T-helper 9 cell (primary cell): ENCODE data around the gene PRG3.
"Not testable (repeated sequence)": the region's sequence is repeated elsewhere in the genome, so short reads cannot be mapped to it uniquely, and the experiment has no call there.

Source experiments
- DNase-seq: peaks from one replicate; pipeline ENCODE4 v3.0.0-alpha.2; 2020

PRG3 gene

DNA sequence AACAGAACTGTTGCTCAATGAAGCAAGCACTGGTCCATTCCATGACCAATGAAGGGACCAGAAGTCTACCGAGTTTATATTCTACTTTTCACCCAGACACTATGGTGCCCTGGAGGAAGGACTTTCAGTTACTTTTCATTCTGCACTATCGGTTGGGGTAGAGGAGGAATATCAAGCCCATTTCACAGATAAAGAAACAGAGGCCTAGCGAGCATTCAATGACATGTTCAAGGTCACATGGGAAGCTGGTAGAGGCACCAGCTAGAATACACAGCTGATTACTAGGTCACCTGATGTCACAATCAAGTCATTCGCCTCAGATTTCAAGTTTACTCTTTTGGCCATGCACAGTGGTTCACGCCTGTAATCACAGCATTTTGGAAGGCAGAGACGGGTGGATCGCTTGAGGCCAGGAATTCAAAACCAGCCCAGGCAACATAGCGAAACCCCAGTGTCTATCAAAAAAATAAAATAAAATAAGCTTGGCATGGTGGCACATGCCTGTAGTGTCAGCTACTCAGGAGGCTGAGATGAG, 27.1 kb upstream of the PRG3 start:
- no peak for DNase-seq

DNA sequence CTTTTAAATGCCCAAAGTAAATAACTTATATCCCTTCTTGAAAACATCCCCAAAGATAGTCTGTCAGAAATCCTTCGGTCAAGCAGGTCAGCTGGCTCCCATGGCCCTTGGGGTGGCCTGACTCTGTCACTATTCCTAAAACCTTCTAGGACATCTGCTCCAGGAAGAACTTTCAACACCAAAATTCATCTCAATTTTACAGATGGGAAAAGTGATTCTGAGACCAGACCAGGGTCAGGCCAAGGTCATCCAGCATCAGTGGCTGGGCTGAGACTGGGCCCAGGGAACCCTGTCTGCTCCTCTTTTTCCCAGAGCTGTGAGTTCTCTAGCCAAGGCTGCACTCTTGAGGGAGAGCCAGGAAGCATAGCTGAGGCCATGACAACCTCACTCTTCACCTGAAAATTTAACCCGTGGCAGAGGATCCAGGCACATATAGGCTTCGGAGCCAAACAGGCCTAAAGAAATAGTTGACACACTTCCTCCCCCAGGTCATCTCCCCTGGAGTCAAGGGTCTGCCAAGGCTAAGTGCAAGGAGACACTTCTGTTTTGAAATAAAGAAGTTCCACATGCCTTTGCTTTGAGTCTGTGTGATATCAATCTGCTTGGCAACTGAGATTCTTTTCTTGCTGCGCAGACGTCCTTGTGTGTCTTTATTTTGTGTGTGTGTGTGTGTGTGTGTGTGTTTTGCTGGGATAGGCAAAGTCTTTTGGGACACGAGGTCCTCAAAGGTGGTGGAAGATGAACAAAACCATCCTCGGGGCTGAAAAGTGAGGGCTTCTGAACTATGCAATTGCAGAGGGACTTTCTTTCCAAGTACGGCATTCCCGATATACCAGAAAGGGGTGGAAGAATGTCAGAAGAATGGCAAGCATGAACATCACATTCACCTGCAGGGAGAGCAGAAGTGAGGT, 26.3 kb upstream of the PRG3 start:
- no peak for DNase-seq

DNA sequence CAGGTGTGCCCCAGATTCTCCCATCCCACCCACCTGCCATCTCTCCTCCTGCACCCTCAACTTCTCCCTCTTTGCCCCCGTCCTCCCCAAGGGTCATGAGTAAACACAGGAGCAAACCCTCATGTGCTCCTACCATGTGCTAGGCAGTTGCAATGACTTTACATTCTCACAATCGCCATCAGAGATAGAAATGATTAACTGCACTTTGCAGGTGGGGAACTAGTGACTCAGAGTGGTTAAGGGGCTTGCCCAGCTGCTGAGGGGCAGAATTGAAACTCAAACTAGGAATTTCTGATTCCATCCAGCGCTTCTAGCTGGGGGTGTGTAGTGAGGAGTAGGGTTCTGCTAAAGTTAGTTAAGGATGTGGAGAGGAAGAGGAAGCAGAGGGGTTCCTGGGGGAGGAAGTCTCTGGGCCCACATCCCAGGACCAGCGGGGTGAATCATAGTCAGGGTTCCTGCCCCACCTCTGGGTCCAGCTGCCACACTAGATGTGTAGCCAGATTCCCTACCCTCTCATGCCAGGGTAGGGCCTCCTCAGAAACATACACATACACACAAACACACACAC, 25.5 kb upstream of the PRG3 start:
- DNase-seq = no peak

DNA sequence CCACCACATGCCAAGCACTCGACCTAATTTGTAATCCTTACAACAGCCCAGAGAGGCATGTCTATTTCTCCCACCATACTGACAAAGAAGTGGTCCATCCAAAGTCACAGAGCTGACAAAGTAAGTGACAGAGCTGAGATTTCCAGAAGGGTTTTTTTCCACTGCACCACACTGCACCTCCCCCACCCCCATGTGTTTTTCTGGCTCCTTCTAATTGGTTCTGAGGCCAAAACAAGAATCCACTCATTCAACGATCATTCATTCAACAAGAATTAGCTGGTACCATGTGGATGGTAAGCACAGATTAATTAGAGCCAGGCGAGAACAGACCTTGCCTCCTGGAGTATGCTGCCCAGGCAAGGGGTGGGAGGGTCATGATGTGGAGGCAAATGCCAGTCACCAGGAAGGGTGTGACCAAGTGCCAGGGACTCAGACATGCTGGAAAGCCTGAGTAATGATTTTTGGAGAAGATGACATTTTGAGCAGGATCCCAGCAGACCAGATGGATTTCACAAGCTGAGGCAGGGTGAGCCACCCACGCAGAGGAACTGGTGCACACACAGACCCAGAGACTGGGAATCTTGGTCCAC, 24.4 kb upstream of the PRG3 start:
- no peak for DNase-seq

DNA sequence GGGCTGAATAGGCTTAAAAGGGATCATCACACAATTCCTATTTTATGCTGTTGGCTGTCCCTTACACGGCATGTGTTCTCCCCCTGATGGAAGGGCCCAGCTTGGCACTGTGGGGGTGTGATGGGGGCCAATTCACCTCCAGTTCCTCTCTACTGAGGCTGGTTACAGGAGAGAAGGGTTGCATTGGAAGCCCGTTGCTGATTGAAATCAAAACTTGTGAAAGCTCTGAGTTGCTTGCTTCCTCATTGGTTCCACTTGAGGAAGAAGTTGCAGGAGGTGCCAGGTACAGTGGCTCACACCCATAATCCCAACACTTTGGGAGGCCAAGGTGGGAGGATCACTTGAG, 22.8 kb upstream of the PRG3 start:
- DNase-seq = no peak

DNA sequence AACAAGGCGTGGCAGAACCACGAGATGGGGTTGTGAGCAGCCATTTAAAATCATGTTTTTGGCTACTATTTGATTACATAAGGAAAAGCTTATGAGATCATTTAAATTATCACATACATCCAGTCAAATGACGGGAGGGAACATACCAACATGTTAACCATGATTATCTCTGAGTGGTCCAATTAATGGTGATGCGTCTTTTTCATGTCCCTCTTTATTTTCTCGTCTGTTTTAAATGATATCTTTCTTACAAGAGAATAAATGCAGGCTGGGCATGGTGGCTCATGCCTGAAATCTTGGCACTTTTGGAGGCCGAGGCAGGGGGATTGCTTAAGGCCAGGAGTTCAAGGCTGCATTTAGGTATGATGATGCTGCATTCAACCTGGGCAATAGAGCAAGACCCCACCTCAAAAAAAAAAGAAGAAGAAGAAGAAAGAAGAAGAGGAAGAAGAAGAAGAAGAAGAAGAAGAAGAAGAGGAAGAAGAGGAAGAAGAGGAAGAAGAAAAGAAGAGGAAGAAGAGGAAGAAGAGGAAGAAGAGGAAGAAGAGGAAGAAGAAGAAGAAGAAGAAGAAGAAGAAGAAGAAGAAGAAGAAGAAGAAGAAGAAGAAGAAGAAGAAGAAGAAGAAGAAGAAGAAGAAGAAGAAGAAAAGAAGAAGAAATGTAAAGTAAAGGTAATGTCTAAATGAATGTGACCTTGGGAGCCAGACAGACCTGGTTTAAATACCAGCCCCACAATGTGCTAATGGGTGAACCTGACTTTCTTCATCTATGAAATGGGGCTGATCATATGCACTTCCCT, 22.3 kb upstream of the PRG3 start:
- DNase-seq = not testable (repeated sequence)

DNA sequence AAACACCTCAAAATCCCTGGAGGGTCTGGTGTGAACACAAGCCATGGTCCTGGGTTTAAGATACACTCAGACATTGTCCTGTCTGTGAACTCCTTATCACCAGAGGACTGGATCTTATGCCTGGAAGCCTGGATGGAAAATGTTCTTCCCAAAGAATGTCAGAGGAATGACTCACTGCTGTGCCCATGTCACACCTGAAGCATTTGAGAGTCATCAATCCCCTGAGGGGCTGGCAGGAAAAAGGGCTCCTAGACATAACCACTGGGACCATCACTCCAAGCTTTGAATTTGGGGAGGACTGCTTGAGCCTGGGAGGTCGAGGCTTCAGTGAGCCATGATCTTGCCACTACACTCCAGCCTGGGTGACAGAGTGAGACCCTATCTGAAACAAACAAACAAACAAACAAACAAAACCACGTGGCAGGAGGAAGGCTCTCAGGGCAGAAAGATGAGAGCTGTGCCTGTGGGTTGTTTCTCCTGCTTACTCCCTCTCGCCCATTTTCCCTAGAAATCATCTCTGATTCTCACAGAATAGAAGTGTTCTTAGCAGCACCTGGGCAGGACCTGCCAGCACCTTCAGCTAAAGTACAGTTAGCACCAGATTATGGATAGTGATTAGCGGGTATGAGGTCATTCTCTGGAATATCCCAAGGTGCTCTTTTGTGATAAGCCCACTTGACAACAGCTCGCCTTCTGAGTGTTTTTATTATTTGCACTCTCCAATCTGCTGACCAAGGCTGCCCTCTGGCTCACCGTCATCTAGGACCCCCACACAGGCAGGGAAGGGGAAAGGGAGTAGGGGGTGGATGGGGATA, 21.4 kb upstream of the PRG3 start:
- no peak for DNase-seq

DNA sequence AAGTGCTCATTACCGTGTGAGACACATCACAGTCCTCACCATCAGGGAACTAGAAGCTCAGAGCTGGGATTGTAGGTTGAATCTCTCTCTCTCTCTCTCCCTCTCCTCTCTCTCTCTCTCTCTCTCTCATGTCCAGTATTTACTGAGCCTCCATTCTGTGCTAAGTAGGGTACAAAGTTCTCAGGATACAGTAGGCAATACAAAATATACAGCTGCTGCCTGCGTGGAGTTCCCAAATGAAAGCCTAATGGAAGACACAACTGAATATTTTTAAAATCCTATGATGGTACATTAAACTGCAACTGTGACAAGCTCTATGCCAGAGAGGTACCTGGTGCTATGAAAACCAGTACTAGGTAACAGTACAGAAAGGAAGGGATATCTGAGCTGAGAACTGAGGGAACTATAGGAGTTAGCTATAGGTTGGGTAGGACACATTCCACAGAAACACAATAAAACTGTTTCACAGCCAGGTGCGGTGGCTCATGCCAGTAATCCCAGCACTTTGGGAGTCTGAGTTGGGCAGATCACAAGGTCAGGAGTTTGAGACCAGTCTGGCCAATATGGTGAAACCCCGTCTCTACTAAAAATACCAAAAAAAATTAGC, 19.1 kb upstream of the PRG3 start:
- no peak for DNase-seq

DNA sequence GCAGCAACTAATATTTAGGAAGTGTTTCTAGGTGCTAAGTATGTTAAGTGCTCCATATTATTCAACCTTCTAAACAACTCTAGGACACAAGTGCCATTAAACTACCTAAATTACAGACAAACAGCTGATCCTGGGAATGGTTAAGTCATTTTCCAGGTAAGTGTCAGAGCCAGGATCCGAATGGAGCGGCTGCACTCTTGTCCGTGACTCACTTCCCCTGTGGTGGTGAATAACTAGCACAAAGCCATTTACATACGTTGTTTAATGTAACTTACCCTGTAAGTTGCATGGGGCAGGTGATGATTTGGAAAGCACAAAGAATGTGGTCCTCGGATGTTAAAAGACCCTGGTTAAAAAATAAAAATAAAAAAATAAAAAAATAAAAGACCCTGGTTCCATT, 18.3 kb upstream of the PRG3 start:
- DNase-seq = no peak

DNA sequence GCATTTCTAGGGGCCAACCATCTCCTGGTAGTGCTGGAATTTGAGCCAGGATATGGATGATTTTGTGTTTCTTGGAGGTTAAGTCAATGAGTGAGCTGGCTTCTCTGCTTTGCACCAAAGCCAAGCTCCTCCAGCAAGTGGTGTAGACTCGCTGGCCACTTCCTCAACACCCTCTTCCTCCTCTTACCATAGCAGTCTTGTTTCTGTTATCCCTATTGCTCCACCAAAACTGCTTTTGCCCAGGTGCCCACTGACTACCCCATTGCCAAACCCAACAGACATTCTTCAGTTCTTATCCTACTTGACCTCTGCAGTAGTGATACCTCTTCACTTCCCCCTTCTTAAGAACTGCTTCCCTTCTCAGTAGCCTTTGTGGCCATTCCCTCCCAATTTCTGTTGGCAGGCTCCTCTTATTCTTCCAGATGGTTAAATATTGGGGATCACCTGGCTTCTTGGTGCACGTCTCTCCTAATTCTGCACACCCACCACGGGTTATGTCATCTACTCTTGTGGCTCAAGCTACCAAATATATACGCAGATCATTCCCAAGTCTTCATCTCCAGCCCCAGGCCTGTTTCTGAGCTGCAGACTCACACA, 16.5 kb upstream of the PRG3 start:
- DNase-seq = no peak

DNA sequence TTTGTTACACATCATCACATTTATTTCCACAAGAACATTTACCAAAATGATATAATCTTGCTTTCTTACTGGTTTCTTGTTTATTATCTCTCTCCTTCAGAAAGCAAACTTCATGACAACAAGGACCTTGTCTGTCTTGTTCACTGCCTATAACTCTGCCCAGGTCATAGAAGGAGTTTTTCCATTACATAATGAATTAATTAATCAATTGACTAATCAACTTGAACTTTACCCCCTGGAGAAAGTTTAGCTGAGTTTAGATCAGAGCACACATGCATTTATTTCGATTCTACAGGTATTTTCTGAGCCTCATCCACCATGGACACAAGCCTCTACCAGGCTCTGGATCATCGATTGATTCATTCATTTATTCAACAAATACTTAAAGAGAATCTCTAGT, 15.8 kb upstream of the PRG3 start:
- no peak for DNase-seq

DNA sequence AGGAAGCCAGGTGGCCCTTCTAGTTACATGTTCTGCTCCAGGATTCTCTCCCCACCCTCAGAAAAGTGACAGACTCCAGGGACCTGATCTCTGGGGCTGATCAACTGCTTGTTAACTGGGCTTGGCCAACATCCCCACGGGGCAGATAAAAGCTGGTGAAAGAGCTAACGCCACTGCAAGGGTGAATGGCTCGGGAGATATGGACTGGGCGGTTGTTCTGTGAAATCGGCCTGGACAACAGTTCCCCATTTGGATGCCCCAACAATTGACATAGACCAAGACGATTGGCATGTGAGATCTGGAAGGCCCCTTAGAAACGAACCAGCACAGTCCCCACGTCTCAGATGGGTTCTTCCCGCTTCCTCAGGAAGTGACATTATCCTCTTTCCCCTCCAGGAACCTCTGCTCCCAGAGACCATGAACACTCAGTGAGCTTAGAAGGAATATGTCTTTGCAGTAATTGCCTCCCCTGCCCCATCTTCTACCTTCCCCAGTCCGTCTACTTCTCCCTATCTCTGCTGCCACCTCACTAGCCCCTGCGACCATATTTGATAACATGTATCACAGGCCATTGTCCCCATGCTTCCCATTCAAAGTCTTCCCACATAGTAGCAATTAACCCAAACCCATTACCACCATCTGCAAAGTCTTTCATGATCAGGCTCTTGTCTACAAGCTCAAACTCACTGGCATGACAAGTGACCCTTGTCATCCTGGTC, 15.1 kb upstream of the PRG3 start:
- DNase-seq = no peak

DNA sequence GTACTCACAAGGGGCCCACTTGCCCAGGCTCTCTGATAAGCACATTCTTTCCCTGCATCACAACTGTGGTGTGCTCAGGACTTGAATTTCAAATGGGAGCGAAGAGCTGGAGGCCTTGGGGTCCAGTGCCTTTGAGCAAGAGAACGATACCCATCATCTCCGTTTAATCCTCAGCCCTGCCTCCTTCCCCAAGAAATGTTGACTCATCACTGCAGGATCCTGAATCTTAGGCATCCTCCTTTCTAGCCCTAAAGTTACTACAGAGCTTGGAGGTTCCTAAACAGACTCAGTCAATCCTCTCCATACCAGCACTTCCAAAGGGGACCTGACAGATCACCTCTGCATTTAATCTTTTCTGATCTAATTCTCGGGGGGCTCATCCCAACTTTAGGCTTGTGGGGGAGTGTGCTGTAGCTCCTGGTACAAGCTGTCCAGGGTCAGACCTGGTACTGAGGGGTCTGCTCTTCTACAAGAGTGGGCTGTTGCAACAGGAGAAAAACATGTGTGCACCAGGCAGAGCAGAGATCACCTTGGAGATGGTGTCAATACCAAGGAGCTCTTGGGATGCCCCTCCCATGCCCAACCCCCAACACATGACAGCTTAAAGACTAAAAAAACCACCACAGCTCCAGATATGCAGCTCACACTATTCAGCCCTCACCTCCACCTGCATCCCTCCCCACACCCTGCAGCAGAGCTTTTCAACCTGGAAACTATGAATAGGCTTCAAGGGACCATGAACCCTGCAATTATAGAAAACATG, 13.4 kb upstream of the PRG3 start:
- DNase-seq = no peak

DNA sequence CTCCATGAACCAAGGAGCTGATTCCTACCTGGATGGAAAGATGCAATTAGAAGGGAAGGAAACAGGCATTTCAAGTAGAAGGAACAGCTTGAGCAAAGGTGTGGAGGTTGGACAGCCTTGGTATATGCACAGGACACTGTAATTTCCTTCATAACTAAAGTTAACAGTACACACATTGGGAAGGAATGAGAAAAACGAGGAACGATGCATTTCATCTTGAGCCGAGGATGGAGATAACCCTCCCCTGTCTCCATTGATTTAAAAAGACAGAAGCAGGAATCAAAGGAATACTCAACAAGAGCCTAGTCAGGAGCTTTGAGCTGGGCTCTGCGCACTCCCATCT, 11.8 kb upstream of the PRG3 start:
- DNase-seq = no peak

DNA sequence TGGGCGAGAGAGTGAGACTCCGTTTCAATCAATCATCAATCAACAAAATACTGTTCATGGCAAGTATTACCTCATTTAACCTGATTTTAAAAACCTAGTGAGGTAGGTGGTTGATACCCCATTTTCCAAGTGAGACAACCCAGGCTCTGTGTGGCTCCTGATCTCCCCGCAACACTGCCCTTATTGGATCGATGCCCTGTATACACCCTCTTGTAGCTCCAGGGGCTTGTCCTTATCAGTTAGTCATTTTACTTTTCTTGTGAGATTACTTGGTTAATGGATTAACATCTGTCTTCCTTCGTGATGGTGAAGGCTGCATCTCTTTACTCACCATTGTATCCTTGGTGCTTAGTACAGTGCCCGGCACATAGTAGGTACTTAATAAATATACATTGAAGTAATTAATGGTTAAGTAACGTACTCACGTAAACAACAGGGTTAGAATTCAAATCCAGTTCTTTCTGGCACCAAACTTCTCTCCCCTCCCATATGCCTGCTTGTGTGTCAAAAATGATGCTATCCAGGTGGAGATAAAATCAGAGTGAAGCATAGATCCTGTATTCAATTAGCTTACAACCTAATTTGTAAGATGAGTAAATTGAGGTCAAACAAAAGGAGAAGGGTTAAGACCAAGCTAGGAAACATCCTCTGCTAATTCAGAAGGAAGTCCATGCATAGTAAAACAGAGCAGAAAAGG, 11.3 kb upstream of the PRG3 start:
- DNase-seq = no peak

DNA sequence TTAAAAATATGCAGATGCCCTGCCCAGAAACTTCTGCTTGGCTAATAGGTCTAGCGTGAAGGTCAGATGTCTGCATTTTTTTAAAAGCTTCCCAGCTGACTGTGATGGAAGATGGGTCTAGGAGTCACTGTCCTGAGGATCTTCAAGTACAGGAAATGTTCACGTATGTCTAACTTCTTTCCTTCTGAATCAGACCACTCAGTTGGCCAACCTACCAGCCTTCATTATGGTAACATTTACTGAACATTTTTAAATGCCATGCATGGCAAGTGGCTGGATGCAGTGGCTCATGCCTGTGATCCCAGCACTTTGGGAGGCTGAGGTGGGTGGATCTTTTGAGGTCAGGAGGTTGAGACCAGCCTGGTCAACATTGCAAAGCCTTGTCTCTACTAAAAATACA, 10.6 kb upstream of the PRG3 start:
- DNase-seq = no peak

DNA sequence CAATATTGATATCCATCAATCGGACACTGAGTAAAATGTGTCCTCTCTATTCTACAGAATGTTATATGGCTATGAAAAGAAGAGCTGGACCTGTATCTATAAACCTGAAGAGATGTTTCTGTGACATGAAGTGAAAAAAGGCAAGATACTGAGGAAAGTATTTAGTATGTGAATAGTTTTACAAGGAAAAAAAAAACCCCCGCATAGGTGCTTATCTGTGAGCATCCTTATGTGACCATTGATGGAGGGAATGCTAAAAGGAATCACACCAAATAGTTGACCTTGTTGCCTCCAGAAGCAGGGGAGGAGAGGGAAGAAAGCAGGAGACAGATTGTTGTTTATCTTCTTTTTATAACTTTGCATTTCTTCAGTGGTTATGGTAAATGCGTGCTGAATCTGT, 10.2 kb upstream of the PRG3 start:
- no peak for DNase-seq

DNA sequence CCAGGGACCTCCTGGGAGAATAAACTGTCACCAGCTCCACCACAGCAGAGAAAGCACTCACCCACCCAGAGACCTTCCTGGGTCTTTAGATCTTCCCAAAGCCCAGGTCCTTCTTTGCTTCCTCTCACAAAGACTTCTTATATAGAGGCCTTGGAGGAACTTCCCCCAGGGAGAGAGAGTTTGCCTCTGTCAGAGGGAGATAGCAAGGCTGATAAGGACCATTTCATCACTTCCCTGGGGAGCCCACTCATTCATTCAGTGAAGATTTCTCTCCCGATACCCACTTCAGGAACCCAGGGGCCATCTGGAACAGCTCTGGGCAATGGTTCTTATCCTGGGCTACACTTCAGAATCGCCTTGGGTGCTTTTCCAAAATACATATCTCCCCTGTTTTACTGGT, 9.6 kb upstream of the PRG3 start, which contains the start of gene PRG2:
Gene PRG2 (minus strand): TSS at position 116 of the 400 bp plus-strand sequence. CDS start 706 bp downstream, outside the sequence.
- DNase-seq = no peak
